ENCODE data around the gene SLFN12L. TPM values are rescaled to one million over a fixed set of nuclear protein-coding genes. Genes with fewer than 3 reads are reported as not detected.

Gene SLFN12L
- total RNA-seq, 1 donor, result not detected

DNA sequence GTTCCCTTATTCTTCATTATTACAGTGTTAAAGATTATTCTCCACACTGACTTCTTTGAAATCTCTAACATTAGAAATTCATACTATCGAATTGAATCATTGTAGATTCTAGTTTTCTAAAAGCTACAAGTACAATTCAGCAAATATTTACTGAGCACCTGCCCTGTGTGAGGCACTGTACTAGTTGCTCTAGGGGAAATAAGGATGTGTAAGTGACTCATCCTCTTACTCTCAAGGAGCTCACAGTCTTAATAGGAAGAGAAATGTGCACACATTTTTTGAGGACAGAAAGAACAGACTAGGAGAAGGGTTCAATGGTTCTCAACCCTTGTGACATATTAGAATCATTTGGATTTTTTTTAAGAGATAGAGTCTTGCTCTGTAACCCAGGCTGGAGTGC, 7.7 kb upstream of the SLFN12L start:
- no peak for DNase-seq (ENCODE audit: low read depth)
- TF ChIP-seq CTCF (IDR thresholded peaks at IDR 0.05; ENCODE audit: insufficient read depth, low read depth, low read length), result no peak
- no peak overlapping the region for H3K4me3 ChIP-seq (ENCODE audit: low read depth, low read length)

GRCh38 chr17:35543856-35544255, 6.4 kb upstream of the SLFN12L start:
- no peak for DNase-seq (ENCODE audit: low read depth)
- no peak overlapping the region for H3K4me3 ChIP-seq (ENCODE audit: low read depth, low read length)
- no peak for TF ChIP-seq CTCF (IDR thresholded peaks at IDR 0.05; ENCODE audit: insufficient read depth, low read depth, low read length)

GRCh38 chr17:35542990-35543389, 5.5 kb upstream of the SLFN12L start:
- no peak overlapping the region for H3K4me3 ChIP-seq (ENCODE audit: low read depth, low read length)
- TF ChIP-seq CTCF (IDR thresholded peaks at IDR 0.05; ENCODE audit: insufficient read depth, low read depth, low read length), result no peak
- DNase-seq (ENCODE audit: low read depth), result no peak

- DNase-seq (ENCODE audit: low read depth), result no peak
- H3K4me3 ChIP-seq (ENCODE audit: low read depth, low read length), result peak overlapping the region; percentile 46
- no peak for TF ChIP-seq CTCF (IDR thresholded peaks at IDR 0.05; ENCODE audit: insufficient read depth, low read depth, low read length)
These were observed 4.0 kb upstream of the SLFN12L start for GRCh38 chr17:35541434-35541833.

GRCh38 chr17:35540589-35541404, 3.3 kb upstream of the SLFN12L start:
- no peak for TF ChIP-seq CTCF (IDR thresholded peaks at IDR 0.05; ENCODE audit: insufficient read depth, low read depth, low read length)
- peak; percentile 63 for DNase-seq (ENCODE audit: low read depth)
- H3K4me3 ChIP-seq (ENCODE audit: low read depth, low read length), result peak overlapping the region; percentile 46

DNA sequence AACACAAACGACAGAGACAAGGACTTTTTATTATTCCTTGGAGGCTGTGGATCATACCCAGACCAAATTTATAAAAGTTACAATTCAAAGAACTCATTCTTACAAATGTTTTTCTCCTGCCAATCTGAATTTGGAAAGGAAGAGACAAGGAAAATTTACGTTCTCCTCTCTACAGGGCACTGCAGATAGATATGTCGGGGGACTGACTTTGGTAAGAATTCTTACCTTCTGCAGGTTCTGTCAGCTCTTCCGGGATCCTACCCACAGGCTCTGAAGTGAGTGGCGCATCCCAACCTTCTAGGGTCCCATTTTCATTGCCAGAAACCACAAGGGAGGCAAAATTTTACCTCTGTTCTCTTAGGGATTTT, 2.2 kb upstream of the SLFN12L start:
- no peak for DNase-seq (ENCODE audit: low read depth)
- no peak for TF ChIP-seq CTCF (IDR thresholded peaks at IDR 0.05; ENCODE audit: insufficient read depth, low read depth, low read length)
- no peak overlapping the region for H3K4me3 ChIP-seq (ENCODE audit: low read depth, low read length)
